SH-SY5Y (cell line): ENCODE measurements around the gene ICAM1.

Experiments
- GATA2 ChIP-seq: IDR thresholded peaks from 2 replicates; pipeline ENCODE4 v1.6.1; 2011; ENCODE audit warnings: mild to moderate bottlenecking, low read depth, low read length
- GATA3 ChIP-seq: IDR thresholded peaks from 2 replicates; pipeline ENCODE4 v1.6.1; 2011; ENCODE audit warnings: low read depth, mild to moderate bottlenecking, low read length, moderate library complexity

DNA sequence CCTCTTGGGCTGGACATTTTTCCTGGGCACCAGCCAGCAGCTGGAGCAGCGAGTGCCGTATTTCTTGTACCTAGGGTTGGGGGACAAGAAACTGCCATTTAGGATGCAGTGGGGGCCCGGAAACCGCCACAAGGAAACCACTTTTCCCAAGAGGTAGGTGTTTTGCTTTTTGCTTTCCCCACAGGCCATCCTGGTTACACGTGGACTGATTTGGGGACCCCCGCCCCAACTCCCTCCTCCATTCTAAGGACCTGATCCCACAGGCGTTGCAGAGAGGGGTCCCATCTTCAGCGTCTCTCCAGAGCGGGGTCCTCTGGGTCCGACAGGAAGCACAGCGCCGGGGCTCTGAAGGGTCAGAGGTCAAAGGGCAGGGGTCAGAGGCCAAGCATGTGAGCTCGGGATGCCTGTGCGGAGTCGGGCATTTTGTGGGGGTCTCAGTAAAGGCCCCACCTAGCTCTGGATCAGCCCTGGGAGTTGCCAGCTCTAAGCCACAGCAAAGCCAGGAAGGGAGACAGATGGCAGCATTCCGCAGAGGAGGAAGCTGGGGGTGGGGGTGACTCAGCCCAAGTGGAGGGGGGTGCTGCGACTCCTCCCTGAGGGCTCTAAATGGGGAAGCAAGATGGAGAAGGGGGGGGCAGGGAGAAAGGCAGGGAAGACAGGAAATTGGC is 34.4 kb downstream of the ICAM1 start:
- TF ChIP-seq GATA2 (no peak), GATA3 (no peak)
